NB4 (cell line): Measurements from ENCODE around the gene CAPN12.

ENCODE experiments used
- CTCF ChIP-seq: IDR thresholded peaks from one replicate; pipeline ENCODE4 v1.5.1; 2012; ENCODE audit warnings: low read depth, low read length
- MAX ChIP-seq: IDR thresholded peaks from 2 replicates; pipeline ENCODE4 v1.6.1; 2011; ENCODE audit warnings: low read depth, low read length
- MYC ChIP-seq: IDR thresholded peaks from 2 replicates; pipeline ENCODE4 v1.6.1; 2011; ENCODE audit warnings: low read depth, low read length
- POLR2A ChIP-seq: IDR thresholded peaks from 2 replicates; pipeline ENCODE4 v1.6.1; 2011; ENCODE audit warnings: mild to moderate bottlenecking; ENCODE audit not compliant: insufficient read length; ENCODE audit errors: extremely low read depth

- TF ChIP-seq CTCF: no peak
- no peak for TF ChIP-seq POLR2A
- TF ChIP-seq MYC: no peak
- no peak for TF ChIP-seq MAX
These were observed 35.2 kb downstream of the CAPN12 start for GRCh38 chr19:38709119-38709518.
